GM21717 (cell line): ENCODE data around the gene CEP85L.

Experiments
- ATAC-seq: cut with Tn5 transposase; IDR thresholded peaks from one replicate; pipeline ENCODE4 v1.9.1; 2021; ENCODE audit warnings: mild to moderate bottlenecking, moderate library complexity; ENCODE audit not compliant: unreplicated experiment

Gene CEP85L

GRCh38 chr6:118625833-118626232 lies 25.6 kb downstream of the CEP85L start:
- no peak for ATAC-seq

DNA sequence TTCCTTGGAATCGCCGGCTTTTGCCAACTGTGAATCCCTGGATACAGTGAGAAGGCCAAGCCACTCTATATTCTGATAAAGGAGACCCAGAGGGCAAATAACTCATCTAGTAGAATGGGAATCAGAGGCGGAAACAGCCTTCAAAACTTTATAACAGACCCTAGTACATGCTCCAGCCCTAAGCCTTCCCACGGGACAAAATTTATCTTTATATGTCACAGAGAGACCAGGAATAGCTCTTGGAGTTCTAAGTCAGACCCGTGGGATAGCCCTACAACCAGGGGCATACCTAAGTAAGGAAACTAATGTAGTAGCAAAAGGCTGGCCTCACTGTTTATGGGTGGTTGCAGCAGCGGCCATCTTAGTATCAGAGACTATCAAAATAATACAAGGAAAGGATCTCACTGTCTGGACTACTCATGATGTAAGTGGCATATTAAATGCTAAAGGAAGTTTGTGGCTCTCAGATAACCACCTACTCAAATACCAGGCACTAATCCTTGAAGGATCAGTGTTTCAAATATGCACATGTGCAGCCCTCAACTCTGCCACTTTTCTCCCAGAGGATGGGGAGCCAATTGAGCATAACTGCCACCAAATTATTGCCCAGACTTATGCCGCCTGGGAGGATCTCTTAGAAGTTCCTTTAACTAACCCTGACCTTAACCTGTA lies 29.5 kb downstream of the CEP85L start:
- ATAC-seq = no peak

- no peak for ATAC-seq
Measured at GRCh38 chr6:118620202-118620601, 31.2 kb downstream of the CEP85L start.

DNA sequence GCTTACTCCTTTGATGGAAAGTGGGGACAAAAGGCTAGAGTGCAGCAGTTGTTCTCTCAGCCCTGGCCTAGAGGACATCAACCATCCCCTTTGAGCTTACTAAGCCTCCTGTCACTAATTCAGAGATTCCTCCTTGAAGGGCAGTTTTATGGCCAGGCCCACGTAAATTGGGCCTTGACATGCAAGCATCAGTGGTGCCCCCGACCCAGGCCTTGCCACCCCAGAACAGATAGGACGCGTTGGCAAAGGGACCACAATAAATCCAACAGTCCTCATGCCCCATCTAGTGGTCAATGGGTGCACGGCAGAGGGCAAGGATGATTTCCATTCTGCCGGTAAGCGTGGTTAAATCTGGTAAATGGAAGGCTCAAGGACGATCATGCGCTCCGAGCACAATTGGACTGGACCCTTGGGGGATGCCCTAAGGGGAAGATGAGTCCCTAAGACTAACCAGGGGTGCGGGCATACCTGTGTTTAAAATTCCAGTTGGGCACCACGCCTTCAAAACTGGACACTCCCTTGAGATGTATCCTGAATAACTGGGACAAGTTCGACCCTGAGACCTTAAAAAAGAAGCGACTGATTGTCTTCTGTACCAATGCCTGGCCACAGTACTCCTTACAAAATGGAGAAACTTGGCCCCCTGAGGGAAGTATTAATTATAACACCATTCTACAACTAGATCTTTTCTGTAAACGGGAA lies 32.6 kb downstream of the CEP85L start:
- peak; percentile 92 for ATAC-seq

DNA sequence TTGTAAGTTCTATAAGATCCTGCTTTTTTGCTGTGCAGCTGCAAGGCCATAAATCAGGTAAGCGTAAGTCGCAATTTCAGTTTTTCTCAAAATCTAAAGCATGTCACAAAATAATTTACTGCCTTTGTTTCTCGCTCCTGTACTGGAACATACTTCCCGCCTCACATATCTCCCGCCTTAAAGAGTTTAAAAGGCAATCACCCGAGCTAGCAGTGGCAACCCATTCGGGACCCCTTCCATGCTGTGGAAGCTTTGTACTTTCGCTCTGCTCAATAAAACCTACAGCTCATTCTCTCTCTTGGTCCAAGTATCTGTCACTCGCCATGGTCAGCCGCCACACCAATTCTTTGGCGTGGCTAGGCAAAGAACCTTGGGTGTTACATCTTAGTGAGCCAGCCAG lies 34.0 kb downstream of the CEP85L start:
- no peak for ATAC-seq

- ATAC-seq = no peak
Measured at GRCh38 chr6:118611334-118611733, 40.1 kb downstream of the CEP85L start.

GRCh38 chr6:118606858-118607257 lies 44.5 kb downstream of the CEP85L start:
- ATAC-seq = no peak

GRCh38 chr6:118606268-118606667 lies 45.1 kb downstream of the CEP85L start:
- ATAC-seq = no peak

DNA sequence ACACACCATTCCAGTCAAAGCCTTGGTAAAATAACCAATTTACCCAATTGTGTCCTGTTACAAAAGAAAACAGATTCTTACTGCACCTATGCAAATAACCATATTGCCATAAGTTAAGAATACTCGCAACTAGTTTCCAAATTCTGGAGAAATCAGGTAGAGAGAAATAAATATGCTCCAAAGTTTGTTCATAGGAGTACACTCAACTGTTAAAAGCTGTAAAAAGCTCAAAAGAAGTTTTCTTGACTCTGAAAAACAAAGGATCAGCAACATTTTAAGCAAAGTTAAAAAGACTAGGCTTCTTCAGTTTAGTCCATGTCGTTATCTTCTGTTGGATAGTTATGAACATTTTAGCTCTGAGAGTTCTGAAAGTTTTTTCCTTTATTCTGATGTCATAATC lies 48.0 kb downstream of the CEP85L start:
- ATAC-seq = no peak

GRCh38 chr6:118602300-118602699 lies 49.1 kb downstream of the CEP85L start:
- no peak for ATAC-seq

DNA sequence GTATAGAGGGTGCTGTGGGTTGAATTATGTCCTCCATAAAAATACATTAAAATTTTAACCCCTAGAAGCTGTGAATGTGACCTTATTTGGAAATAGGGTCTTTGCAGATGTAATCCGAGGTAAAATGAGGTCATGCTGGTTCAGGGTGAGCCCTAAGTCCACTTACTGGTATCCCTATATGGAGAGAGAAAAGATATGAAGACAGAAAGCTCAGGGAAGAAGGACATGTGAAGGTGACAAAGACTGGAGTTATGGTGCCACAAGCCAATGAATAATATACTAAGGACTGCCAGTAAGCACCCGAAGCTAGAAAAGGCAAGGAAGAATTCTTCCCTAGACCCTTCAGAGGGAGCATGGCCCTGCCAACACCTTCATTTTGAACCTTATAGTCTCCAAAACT lies 53.1 kb downstream of the CEP85L start:
- no peak for ATAC-seq

DNA sequence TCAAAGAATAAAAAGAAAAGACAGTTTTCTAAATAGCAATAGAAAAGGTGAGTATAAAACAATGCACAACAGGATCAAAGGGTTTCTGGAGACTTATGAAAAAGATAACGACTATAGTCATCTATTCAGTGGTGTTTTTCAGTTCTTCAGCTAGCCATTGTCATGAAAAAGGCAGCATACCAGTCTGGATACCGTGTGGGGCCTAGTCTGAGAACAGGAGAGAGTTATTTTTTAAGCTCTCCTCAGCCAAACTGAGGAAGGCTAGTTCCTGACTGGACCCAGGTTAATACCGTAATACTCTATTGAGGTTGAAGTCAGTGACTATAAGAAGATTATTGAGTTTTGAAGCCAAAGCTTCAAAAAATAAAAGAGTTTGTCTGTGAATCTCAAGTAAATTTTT lies 53.8 kb downstream of the CEP85L start:
- ATAC-seq = no peak

- no peak for ATAC-seq
Measured at GRCh38 chr6:118596774-118597320, 54.5 kb downstream of the CEP85L start.

- no peak for ATAC-seq
Measured at GRCh38 chr6:118594877-118595276, 56.5 kb downstream of the CEP85L start.

GRCh38 chr6:118591897-118592296 lies 59.5 kb downstream of the CEP85L start:
- ATAC-seq = no peak

- ATAC-seq = no peak
Measured at GRCh38 chr6:118589649-118590365, 61.6 kb downstream of the CEP85L start.

DNA sequence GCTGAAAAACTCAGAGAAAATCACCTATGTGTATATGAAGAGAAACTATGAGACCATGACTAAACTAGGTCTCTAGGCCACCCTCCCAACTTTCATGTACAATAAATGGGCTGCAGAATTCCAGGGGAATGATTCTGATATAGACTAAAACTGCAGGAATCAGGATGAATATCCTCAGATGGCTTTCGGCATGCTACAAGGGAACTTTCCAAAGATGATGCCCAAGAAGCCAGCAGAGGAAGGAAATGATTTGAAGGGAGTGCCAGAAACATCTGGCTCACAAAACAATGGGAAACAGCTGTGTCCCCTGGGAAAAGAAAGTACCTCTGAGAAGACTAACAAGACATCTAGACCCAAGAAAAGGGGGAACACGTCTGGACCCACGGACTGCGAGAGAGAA lies 62.2 kb downstream of the CEP85L start:
- no peak for ATAC-seq

DNA sequence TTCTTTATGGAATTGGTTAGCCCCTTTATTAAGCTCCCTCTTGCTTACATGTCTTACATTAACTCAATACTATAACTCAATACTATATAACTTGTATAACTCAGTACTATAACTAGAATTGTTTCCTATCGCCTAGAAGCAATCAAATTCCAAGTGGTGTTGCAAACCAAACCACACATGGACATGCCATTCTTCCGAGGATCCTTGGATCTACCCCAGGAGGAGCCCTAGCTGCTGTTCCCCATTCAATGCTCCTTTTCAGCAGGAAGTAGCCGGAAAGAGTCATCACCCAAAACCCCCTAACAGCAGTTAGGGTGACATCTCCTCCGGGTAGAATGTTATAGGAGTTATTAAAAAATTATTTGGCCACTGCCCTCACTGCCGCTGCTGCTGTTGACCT lies 62.8 kb downstream of the CEP85L start:
- ATAC-seq = no peak

- ATAC-seq = no peak
Measured at GRCh38 chr6:118586746-118587485, 64.5 kb downstream of the CEP85L start.

DNA sequence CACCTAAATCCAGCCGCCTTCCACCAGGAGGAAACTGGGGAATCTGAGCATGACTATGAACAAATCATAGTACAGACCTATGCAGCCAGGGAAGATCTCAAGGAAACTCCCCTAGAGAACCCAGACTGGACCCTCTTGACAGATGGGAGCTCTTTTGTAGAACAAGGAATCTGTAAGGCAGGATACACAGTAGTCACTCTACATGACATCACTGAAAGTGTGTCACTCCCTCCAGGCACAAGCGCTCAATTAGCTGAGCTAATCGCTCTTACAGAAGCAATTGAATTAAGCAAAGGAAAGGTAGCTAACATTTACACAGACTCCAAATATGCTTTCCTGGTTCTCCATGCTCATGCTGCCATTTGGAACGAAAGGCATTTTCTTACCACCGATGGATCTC lies 66.5 kb downstream of the CEP85L start:
- ATAC-seq = no peak

DNA sequence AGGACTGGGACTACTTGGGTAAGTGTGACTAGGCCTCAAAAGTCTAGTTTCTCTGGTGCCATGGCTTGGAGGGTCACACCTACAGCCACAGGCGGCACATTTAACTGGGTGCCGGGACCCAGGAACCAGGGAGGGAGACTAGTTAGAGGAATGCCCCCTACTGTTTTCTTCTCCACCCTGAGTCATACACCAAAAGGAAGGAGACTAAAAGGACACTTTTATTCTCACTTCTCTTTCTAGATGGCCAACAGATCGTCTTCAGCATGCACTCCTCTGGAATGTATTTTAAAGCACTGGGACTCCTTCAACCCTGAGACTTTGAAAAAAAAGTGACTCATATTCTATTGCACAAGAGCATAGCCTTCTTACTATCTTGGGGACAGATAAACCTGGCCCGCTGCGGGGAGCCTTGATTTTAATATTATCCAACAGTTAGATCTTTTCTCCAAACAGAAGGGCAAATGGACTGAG lies 69.9 kb downstream of the CEP85L start:
- no peak for ATAC-seq
